ENCODE results near the gene SKOR1.

SKOR1 gene

DNA sequence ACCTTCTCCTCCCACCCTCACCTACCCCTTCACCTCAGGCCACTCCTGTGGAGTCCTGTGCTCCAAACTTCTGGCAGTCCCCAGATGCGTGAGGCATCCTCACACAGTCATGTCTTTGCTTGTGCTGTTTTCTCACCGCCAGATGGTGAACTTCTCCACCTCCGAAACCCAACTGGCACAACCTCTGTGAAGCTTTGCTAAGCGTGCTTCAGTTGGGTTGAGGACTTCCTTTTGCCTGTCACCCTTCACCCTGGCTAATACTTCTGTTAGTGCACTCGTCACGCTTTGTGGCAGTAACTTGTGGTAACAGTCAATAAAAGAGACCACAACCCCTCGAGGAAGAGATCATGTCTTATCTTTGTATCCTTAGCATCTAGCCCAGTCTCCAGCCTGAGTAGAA is 42.0 kb upstream of the SKOR1 start:
- Histone ChIP-seq H3K4me3 (ENCODE audit: low read length) (no peak overlapping the region), H3K9ac (ENCODE audit: low read length) (no peak overlapping the region), H3K27me3 (ENCODE audit: control insufficient read depth, insufficient read depth, low read length) (no peaks in the 10 kb centered on the region), H3K36me3 (ENCODE audit: control insufficient read depth, insufficient read depth, low read length) (no peaks in the 10 kb centered on the region), H3K4me1 (ENCODE audit: control insufficient read depth, insufficient read depth, low read length) (no peaks in the 10 kb centered on the region), H3K9me3 (ENCODE audit: control insufficient read depth, low read length) (no peaks in the 10 kb centered on the region)

DNA sequence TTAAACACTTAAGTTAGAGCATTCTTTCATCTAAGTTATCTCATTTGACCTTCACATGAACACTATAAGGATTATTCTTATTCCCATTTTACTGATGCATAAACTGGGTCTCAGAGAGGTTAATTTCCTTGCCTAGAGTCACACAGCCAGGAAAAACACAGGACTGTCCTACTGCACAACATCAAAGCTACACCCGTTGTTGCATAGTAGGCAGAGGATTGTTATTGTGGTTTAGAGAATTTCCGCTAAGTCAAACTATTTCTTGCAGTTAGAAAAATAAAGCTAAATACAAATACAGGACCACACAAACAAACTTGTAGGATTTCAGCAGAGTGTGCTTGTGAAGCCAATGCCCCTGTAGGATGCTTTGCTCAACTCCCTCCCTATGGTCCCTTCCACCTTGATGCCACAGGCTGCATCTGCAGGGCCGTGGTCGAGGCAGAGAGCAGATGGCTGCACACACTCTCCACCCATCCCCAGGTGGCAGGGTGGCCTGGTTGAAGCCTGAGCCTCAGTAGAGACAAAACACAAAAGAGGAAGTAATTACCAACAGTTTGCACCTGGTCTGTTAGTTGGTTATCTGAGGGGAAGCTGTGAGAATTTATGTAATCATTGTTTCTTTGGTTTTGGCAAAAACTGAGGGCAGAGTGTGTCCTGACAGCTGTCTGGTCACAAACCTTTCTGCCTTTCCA is 41.1 kb upstream of the SKOR1 start:
- no peak overlapping the region for H3K4me3 ChIP-seq (ENCODE audit: low read length)
- H3K9me3 ChIP-seq (ENCODE audit: control insufficient read depth, low read length), result no peaks in the 10 kb centered on the region
- H3K27me3 ChIP-seq (ENCODE audit: control insufficient read depth, insufficient read depth, low read length), result no peaks in the 10 kb centered on the region
- H3K4me1 ChIP-seq (ENCODE audit: control insufficient read depth, insufficient read depth, low read length), result no peaks in the 10 kb centered on the region
- H3K36me3 ChIP-seq (ENCODE audit: control insufficient read depth, insufficient read depth, low read length), result no peaks in the 10 kb centered on the region
- H3K9ac ChIP-seq (ENCODE audit: low read length), result no peak overlapping the region

- Histone ChIP-seq H3K36me3 (ENCODE audit: control insufficient read depth, insufficient read depth, low read length) (no peaks in the 10 kb centered on the region), H3K4me3 (ENCODE audit: low read length) (no peak overlapping the region), H3K4me1 (ENCODE audit: control insufficient read depth, insufficient read depth, low read length) (no peaks in the 10 kb centered on the region), H3K27me3 (ENCODE audit: control insufficient read depth, insufficient read depth, low read length) (no peaks in the 10 kb centered on the region), H3K9me3 (ENCODE audit: control insufficient read depth, low read length) (no peaks in the 10 kb centered on the region), H3K9ac (ENCODE audit: low read length) (no peak overlapping the region)
Observed at GRCh38 chr15:67784856-67785430, 40.4 kb upstream of the SKOR1 start.

- Histone ChIP-seq H3K9ac (ENCODE audit: low read length) (no peak overlapping the region), H3K4me3 (ENCODE audit: low read length) (no peak overlapping the region)
Observed at GRCh38 chr15:67785431-67785830, 39.9 kb upstream of the SKOR1 start.

GRCh38 chr15:67786646-67787045 is 38.7 kb upstream of the SKOR1 start:
- H3K9me3 ChIP-seq (ENCODE audit: control insufficient read depth, low read length), result no peaks in the 10 kb centered on the region
- no peaks in the 10 kb centered on the region for H3K36me3 ChIP-seq (ENCODE audit: control insufficient read depth, insufficient read depth, low read length)

More at GRCh38 chr15:67785431-67785830, 39.9 kb upstream of the SKOR1 start:
- H3K4me1 ChIP-seq (ENCODE audit: control insufficient read depth, insufficient read depth, low read length), result no peaks in the 10 kb centered on the region
- no peaks in the 10 kb centered on the region for H3K27me3 ChIP-seq (ENCODE audit: control insufficient read depth, insufficient read depth, low read length)
- no peaks in the 10 kb centered on the region for H3K9me3 ChIP-seq (ENCODE audit: control insufficient read depth, low read length)
- H3K36me3 ChIP-seq (ENCODE audit: control insufficient read depth, insufficient read depth, low read length), result no peaks in the 10 kb centered on the region

DNA sequence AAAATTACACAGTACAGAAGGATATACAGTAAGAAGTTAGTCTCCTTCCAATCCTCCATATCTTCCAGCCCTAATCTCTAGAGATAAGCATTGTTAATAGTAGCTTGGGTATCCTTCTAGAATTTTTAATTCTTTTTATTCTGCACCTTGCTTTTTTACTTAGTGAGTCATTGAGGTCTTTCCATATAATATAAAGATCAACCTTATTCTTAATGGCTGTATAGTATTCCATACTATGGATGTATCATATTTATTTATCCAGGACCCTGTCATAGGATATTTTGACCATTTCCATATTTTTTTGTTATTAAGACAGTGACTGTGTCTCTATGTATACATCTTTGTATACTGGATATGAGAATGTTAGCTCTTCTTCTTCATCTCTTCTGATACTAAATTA is 36.3 kb upstream of the SKOR1 start:
- no peak overlapping the region for H3K9ac ChIP-seq (ENCODE audit: low read length)
- no peaks in the 10 kb centered on the region for H3K27me3 ChIP-seq (ENCODE audit: control insufficient read depth, insufficient read depth, low read length)
- no peak overlapping the region for H3K4me3 ChIP-seq (ENCODE audit: low read length)
- no peaks in the 10 kb centered on the region for H3K36me3 ChIP-seq (ENCODE audit: control insufficient read depth, insufficient read depth, low read length)
- no peaks in the 10 kb centered on the region for H3K9me3 ChIP-seq (ENCODE audit: control insufficient read depth, low read length)
- no peaks in the 10 kb centered on the region for H3K4me1 ChIP-seq (ENCODE audit: control insufficient read depth, insufficient read depth, low read length)

More at GRCh38 chr15:67786646-67787045, 38.7 kb upstream of the SKOR1 start:
- Histone ChIP-seq H3K4me1 (ENCODE audit: control insufficient read depth, insufficient read depth, low read length) (no peaks in the 10 kb centered on the region), H3K4me3 (ENCODE audit: low read length) (no peak overlapping the region), H3K9ac (ENCODE audit: low read length) (no peak overlapping the region), H3K27me3 (ENCODE audit: control insufficient read depth, insufficient read depth, low read length) (no peaks in the 10 kb centered on the region)

GRCh38 chr15:67790610-67791319 is 34.5 kb upstream of the SKOR1 start:
- Histone ChIP-seq H3K4me1 (ENCODE audit: control insufficient read depth, insufficient read depth, low read length) (no peaks in the 10 kb centered on the region), H3K27me3 (ENCODE audit: control insufficient read depth, insufficient read depth, low read length) (no peaks in the 10 kb centered on the region), H3K4me3 (ENCODE audit: low read length) (no peak overlapping the region)

GRCh38 chr15:67792250-67792942 is 32.9 kb upstream of the SKOR1 start:
- no peak overlapping the region for H3K9ac ChIP-seq (ENCODE audit: low read length)

More at GRCh38 chr15:67790610-67791319, 34.5 kb upstream of the SKOR1 start:
- no peaks in the 10 kb centered on the region for H3K36me3 ChIP-seq (ENCODE audit: control insufficient read depth, insufficient read depth, low read length)
- H3K9ac ChIP-seq (ENCODE audit: low read length), result no peak overlapping the region
- no peaks in the 10 kb centered on the region for H3K9me3 ChIP-seq (ENCODE audit: control insufficient read depth, low read length)

GRCh38 chr15:67794832-67795574 is 30.3 kb upstream of the SKOR1 start:
- Histone ChIP-seq H3K4me3 (ENCODE audit: low read length) (no peak overlapping the region), H3K27me3 (ENCODE audit: control insufficient read depth, insufficient read depth, low read length) (no peaks in the 10 kb centered on the region), H3K4me1 (ENCODE audit: control insufficient read depth, insufficient read depth, low read length) (no peaks in the 10 kb centered on the region), H3K9ac (ENCODE audit: low read length) (no peak overlapping the region), H3K36me3 (ENCODE audit: control insufficient read depth, insufficient read depth, low read length) (no peaks in the 10 kb centered on the region), H3K9me3 (ENCODE audit: control insufficient read depth, low read length) (no peaks in the 10 kb centered on the region)

More at GRCh38 chr15:67792250-67792942, 32.9 kb upstream of the SKOR1 start:
- Histone ChIP-seq H3K4me3 (ENCODE audit: low read length) (no peak overlapping the region), H3K4me1 (ENCODE audit: control insufficient read depth, insufficient read depth, low read length) (no peaks in the 10 kb centered on the region), H3K9me3 (ENCODE audit: control insufficient read depth, low read length) (no peaks in the 10 kb centered on the region), H3K36me3 (ENCODE audit: control insufficient read depth, insufficient read depth, low read length) (no peaks in the 10 kb centered on the region), H3K27me3 (ENCODE audit: control insufficient read depth, insufficient read depth, low read length) (no peaks in the 10 kb centered on the region)

- Histone ChIP-seq H3K27me3 (ENCODE audit: control insufficient read depth, insufficient read depth, low read length) (no peaks in the 10 kb centered on the region), H3K9me3 (ENCODE audit: control insufficient read depth, low read length) (no peaks in the 10 kb centered on the region), H3K4me3 (ENCODE audit: low read length) (no peak overlapping the region), H3K4me1 (ENCODE audit: control insufficient read depth, insufficient read depth, low read length) (no peaks in the 10 kb centered on the region), H3K36me3 (ENCODE audit: control insufficient read depth, insufficient read depth, low read length) (no peaks in the 10 kb centered on the region), H3K9ac (ENCODE audit: low read length) (no peak overlapping the region)
Observed at GRCh38 chr15:67796196-67797127, 28.8 kb upstream of the SKOR1 start.

DNA sequence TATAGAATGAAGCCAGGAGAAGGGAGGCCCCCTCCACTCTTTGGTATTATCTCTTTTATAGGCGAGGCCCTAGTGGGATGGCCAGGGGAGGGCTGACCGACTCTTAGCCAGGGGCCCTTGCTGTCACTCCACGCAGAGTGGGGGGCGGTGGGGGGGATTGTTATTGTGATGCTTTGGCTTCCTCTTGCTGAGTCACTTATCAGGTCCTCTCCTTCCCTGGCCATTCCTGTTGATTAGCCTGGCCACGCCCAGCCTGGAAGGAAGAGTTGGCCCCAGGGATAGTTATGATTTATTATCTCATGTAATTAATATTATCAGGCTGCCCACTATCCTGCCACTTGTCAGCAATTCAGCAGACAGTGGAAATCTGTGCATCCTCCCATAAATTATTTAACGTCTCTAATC is 25.5 kb upstream of the SKOR1 start:
- H3K9me3 ChIP-seq (ENCODE audit: control insufficient read depth, low read length), result no peaks in the 10 kb centered on the region
- H3K36me3 ChIP-seq (ENCODE audit: control insufficient read depth, insufficient read depth, low read length), result no peaks in the 10 kb centered on the region
- no peak overlapping the region for H3K9ac ChIP-seq (ENCODE audit: low read length)
- no peak overlapping the region for H3K4me3 ChIP-seq (ENCODE audit: low read length)
- H3K4me1 ChIP-seq (ENCODE audit: control insufficient read depth, insufficient read depth, low read length), result no peaks in the 10 kb centered on the region
- H3K27me3 ChIP-seq (ENCODE audit: control insufficient read depth, insufficient read depth, low read length), result no peaks in the 10 kb centered on the region

Data from mucosa of stomach (tissue), 1 donor.